HUDEP-2 (cell line): ENCODE data around the gene CTNNBL1.
A peak's percentile ranks its signal among the peaks of the same experiment; 100 is the strongest.

Experiments
- DNase-seq, 76 experiments: peaks; one replicate each; lab custom pipeline; 2025; ENCODE audit not compliant: unreplicated experiment in 76 of 76; lab: John Stamatoyannopoulos, UW

CTNNBL1 gene

GRCh38 chr20:37893566-37894241, 199.9 kb downstream of the CTNNBL1 start:
- no peak for DNase-seq

DNA sequence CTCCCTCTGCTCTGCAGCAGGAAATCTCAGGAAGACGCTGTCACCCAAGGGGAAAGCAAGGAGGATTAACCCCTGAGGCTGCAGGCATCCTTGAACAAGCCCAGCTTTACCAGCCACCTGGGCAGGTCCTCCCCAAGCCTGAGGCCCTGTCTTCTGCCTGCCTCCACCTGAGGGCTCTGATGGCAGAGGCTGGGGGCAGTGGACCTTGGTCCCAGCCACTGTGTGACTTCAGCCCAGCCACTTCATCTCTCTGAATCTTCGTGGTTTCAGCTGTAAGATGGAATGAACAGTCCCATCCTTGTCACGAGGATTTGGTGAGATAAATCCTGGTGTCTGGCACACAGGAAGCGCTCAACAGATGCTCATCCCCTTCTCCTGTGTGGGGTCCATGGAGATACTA, 200.6 kb downstream of the CTNNBL1 start:
- DNase-seq, result no peak

GRCh38 chr20:37895166-37895565, 201.3 kb downstream of the CTNNBL1 start:
- no peak for DNase-seq

DNA sequence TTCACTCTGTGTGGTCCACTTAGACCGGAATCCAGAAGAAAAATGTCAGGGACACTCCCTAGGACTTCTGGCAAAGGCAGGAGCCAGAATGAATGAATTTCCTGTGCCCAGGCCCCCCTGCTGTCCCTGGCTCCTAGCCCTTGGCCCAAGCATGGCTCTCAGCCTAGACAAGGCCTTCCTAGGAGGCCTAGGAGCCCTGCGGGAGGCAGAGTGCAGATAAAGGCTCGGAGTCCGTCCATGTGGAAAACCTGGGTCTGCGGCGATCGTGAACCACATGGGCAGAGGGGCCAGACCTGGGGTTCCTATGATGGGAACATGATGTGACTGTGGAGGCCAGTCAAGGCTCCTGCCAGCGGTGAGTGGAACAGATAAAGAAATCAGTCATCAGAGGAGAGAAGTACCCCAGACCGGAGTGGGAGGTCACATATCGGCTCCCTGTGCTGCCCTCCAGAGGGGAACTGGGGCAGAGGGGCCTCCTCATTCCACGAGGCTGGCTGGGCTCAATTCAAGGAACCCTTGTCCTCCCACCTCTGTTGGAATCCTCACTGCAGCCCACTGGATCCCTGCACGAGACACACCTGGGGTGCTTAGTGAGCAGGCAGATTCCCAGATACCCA, 203.2 kb downstream of the CTNNBL1 start:
- DNase-seq, result peak in 8 of 76 experiments; percentile 1 to 22 (median 12)

DNA sequence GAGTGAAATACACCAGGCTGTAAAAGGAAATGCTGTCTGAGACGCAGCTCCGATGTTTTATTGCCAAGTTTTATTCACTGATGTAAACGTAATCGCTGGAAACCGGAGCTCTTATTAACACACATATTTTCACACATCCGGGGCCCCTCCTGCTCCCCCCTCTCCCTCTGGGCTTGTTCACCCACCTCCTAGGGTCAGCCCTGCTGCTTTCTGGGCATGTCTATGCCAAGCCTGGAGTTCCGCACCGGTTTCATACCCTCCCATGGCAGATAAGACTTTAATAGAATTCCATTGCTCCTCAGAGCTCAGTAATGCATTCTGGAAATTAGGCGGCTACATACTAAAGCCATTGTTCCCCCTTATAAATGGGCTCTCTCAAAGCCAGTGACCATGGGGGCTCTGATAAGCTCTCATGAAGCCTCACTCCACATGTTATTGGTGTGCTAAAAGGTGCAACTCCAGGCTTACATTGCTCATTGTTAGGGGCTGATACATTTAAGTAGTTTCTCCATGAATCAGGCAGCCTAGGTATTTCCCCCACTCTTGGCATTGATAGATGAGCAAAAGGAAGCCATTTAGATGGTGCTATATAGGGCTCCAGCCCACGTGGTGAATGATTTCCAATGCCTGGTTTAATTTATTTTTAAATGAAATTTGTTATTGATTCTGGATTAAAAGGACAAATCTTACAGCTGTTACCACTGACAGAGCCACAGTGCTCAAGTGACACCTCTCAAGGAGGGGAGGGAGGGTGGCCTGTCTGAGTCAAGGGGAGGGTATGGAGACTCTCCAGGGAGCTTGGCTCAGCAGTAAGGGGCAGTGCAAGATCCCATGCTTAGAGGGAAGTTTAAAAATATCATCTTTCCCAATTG, 204.6 kb downstream of the CTNNBL1 start:
- no peak for DNase-seq

DNA sequence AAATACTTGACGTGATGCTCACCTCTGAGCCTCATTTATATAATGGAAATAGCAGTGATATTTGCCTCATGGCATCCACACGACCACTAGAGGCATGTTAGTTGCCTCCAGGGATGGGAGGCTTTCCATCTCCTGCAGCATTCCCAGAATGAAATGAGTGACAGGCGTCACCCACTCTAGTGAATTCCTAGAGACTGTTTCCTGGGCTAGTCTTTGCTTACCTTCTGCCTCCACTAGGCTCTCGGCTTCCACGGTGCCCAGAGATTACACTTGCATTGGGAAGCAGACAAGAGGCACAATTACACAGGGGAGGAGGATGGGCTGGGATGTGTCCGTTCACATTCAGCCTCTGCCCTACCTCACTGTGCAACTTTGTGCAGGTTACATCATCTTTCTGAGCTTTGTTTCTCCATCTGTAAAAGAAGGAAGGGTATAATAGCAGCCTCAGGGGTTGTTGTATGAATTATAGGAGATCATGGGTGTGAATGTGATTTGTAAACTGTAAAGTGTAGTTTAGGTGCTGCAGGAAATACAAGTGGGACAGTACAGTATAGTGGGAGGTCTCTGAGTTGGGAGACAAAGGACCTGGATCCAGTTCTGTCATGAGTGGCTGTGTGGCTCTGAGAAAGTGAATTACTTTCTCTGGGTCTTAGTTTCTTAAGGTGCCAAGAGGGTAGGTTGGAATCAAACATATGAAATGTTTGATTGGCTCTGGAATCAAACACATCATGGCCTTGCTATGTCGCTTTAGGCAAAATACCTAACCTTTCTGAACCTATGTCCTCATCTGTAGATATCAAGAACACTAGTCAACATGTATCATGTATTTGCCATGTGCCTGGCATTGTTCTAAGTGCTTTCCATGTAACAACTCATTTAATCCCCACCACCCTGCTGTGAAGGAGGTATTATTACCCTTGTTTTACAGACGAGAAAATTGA, 205.5 kb downstream of the CTNNBL1 start:
- no peak for DNase-seq

GRCh38 chr20:37901240-37901639, 207.4 kb downstream of the CTNNBL1 start:
- peak in 2 of 76 experiments; percentile 3 to 22 for DNase-seq

DNA sequence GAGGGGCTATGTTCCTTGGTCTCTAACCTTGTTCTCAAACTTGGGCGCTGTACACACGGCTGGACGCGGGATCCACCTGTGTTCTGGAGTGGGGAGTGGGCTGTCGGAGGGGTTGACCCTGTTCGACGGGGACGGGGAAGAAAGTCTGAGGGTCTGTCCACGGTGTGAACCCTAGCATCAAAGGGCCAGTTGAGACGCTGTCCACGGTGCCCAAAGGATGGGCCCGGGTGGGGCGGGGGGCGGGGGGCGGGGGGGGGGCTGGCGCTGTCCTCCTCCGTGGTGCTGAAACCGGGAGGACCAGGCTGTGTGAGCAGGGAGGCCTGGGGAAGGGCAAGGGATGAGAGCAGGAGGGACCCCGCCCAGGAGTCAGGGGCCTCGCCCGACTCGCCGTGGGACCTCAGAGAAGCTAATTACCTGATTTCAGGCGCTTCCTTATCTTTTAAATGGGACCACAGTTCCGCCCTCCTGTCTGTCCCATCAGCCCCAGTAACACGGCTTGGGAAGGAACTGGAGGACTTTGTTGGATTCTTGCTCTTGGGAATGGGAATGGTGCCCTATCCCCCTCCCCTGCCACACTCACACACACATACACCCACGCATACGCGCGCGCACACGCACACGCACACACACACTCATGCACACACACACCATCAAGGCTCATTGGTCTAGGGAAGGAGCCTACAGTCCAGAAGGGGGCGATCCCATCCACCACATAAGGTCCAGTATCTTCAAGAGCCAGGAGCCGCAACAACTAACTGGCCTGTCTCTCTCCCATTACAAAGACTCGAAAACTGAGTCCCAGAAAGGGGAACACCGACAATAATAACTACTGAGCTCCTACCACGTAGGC, 208.0 kb downstream of the CTNNBL1 start:
- peak in 51 of 76 experiments; percentile 7 to 64 (median 36) for DNase-seq

DNA sequence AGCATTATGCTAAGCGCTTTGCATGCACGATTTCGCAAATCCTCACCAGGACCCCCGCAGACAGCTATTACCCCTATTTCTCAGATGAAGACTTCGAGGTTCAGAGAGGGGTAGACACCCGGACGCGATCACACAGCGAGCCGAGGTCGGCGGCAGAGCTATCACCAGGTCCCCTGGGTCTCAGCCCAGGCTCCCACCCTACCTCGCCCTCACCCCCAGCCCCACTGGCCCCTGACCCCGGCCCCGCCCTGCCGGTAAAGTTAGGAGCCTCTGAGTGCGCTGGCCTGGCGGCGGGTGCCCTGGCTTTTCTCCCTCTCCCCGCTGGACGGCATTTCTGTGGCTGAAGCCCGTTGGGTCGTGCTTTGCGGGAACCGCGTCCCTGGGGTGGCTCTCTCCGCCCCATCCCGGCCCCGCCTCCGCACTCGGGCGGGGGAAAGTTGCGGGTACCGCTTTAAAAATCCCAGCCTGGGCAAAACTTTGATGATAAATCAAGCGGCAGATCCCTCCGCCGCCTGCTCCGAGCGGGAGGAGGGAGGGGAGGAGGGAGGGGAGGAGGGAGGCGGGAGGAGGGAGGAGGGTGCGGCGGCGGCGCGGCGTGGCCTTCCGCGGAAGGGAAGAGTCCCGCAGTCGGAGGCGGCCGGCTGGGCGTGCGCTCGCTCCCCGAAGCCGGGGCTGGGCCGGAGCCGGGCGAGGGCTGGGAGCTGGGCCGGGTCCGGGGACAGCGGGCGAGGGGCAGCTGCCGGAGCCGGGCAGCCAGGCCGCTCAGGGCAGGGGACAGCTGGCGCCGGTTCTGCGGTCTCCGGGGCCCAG, 208.9 kb downstream of the CTNNBL1 start, which contains the start of gene VSTM2L:
Gene VSTM2L, plus strand, starts transcription at position 624 of the 810 bp plus-strand sequence. CDS start 224 bp downstream, outside the sequence.
- DNase-seq, result peak in 17 of 76 experiments; percentile 2 to 32 (median 10)

DNA sequence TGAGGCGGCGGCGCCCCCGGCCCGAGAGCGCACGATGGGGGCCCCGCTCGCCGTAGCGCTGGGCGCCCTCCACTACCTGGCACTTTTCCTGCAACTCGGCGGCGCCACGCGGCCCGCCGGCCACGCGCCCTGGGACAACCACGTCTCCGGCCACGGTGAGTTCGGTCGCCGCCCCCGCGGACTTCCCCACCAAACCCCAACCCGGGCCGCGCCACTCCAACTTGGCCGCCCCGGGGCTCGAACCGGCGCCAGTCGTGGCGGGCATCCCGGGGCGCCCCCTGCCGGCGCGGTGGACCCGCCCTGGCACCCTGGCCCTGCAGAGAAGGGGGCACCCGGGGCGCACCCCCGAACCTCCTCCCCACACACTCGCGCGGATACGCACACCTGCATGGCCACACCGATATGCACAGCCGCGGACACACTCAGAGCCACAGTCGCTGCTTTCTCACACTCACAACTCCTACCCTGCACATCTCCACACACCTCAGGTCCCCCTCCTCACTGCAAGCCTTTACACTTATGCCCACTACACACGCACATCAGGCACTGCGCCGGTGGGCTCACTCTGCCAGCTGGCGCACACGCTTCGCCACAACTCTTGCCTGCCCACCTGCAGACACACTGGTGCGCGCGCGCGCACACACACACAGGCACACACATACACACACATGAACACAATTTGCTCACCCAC, 209.6 kb downstream of the CTNNBL1 start:
- DNase-seq, result peak in 3 of 76 experiments; percentile 1 to 14 (median 6)

GRCh38 chr20:37904008-37904642, 210.3 kb downstream of the CTNNBL1 start:
- no peak for DNase-seq

DNA sequence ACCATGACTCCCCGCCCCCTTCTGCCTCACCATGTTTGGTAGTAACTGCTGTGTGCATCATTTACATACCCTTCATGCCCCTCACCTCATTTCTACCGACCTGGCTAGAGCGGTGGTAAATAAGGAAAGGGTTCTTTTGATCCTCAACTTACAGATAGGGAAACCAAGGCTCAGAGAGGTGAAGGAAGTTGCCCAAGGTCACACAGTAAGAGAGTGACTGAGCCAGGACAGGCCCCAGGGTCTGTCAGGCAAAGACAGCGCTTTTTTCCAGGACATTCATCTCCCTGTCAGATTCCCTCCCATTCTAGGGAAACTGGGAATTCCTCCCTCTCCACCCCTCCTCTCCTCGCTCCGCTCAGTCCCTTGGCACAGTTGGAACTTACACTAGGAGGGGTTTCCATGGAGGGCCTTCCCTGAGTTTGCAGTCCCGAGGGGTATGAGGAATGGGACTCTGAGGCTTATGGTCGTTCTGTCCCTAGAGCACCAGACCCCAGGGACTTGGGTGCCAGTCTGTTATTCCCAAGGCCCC, 211.1 kb downstream of the CTNNBL1 start:
- no peak for DNase-seq

DNA sequence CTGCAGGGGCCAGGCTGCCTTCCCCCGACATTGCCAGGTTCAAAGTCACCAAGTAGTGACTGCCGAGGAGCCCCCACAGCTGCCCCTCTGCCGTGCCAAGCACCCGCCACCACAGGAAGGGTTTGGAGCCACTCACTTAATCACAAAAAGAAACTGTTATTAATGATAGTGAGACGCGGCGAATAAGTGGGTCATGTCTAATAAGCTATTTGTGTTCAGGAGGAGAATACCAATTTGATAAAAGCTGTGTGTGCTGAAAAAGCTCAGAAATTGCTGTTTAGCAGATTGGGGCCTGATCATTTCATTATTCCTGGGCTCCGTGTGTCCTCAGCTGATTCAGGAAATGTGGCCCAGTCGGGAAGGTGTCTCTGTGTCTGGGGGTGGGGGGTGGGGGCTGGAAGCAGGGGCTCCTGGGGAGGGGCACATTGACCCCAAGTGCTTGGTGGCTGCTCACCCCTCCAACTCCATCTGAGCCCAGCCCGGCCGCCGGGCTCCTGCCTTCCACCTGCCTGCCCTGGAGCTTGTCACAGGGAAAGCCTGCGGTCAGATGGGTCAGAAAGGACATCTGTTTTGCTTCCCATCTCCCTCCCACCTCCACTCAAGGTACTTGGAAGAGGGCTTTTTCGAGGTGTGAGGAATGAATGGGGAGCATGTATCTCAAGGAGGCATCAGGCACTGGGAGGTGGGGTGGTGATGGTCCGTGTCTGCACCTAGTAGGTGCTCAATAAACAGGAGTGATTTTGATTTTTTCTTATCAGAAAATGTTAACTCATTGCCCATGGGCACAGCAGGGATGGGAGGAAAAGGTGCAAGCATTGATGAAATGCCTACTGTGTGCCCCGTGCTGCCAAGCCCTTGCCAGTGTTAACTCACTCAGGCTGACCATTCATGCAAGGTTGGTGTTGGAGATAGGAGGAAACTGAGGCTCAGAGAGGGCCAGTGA, 212.1 kb downstream of the CTNNBL1 start:
- no peak for DNase-seq

DNA sequence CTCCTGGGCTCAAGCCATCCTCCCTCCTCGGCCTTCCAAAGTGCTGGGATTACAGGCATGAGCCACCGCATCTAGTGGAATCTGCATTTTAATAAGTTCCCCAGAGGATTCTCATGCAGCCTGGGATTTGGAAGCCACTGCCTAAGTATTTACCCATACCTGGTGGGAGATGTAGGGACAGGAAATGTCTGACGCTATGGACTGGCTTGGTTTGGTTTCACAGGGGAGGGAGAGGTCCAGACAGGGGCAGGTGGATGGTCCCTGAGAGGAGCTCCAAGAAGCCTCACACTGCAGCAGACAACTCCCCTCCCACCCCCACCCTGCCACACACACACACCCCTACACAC, 213.5 kb downstream of the CTNNBL1 start:
- DNase-seq, result no peak

- DNase-seq, result no peak
Observed at GRCh38 chr20:37907677-37908401, 214.0 kb downstream of the CTNNBL1 start.

- DNase-seq, result no peak
Observed at GRCh38 chr20:37911261-37911660, 217.4 kb downstream of the CTNNBL1 start.
